ENCODE results near the gene RPN2. TPM values are rescaled to one million over a fixed set of nuclear protein-coding genes. Genes with fewer than 3 reads are reported as not detected.

RPN2 gene
- total and polyA plus RNA-seq, 4 donors, result 88.9 to 286 (median 189) TPM

DNA sequence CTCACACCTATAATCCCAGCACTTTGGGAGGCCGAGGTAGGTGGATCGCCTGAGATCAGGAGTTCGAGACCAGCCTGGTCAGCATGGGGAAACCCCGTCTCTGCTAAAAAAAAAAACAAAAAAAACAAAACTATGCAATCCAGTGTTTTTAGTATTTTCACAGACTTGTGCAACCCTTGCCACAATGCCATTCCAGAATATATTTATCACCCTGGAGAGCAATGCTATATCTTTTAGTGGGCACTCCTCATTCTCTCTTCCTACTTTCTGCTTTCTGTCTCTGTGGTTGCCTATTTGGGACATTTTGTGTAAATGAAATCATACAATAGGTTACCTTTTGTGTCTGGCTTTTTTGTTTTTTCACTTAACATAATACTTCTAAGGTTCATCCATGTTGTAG, 39.3 kb downstream of the RPN2 start:
- H3K36me3 ChIP-seq (ENCODE audit: control insufficient read depth in 4 of 4, insufficient read depth in 4 of 4, low read length in 4 of 4), result peaks cover 7 to 31% (median 17%) of the 10 kb centered on the region in 4 donors
- no peak overlapping the region for H3K4me3 ChIP-seq
- DNase-seq (no peak), ATAC-seq (ENCODE audit: insufficient read depth, low FRiP score) (no peak)
- H3K9me3 ChIP-seq (ENCODE audit: control insufficient read depth in 4 of 4, insufficient read depth in 3 of 4, low read length in 3 of 4), result no peaks in the 10 kb centered on the region
- no peaks in the 10 kb centered on the region for H3K4me1 ChIP-seq (ENCODE audit: control insufficient read depth in 5 of 5, insufficient read depth in 5 of 5, low read length in 5 of 5)
- no peak for TF ChIP-seq CTCF (IDR thresholded peaks at IDR 0.05; ENCODE audit: control extremely low read depth, extremely low read depth)
- H3K27me3 ChIP-seq (ENCODE audit: control insufficient read depth in 3 of 3, insufficient read depth in 3 of 3, low read length in 2 of 3), result no peaks in the 10 kb centered on the region
- 93 to 94% methylated on average over 4 of the region's 4 CpGs for WGBS, 2 donors
- no peak overlapping the region for H3K9ac ChIP-seq (ENCODE audit: insufficient read depth in 1 of 2, low read length in 2 of 2)
- no peak overlapping the region for H3K27ac ChIP-seq (ENCODE audit: low read depth in 1 of 2, low read length in 1 of 2)

- Histone ChIP-seq H3K4me1 (ENCODE audit: control insufficient read depth in 5 of 5, insufficient read depth in 5 of 5, low read length in 5 of 5) (no peaks in the 10 kb centered on the region), H3K27me3 (ENCODE audit: control insufficient read depth in 3 of 3, insufficient read depth in 3 of 3, low read length in 2 of 3) (no peaks in the 10 kb centered on the region), H3K27ac (ENCODE audit: low read depth in 1 of 2, low read length in 1 of 2) (no peak overlapping the region), H3K9me3 (ENCODE audit: control insufficient read depth in 4 of 4, insufficient read depth in 3 of 4, low read length in 3 of 4) (no peaks in the 10 kb centered on the region), H3K9ac (ENCODE audit: insufficient read depth in 1 of 2, low read length in 2 of 2) (no peak overlapping the region), H3K36me3 (ENCODE audit: control insufficient read depth in 4 of 4, insufficient read depth in 4 of 4, low read length in 4 of 4) (peaks cover 7 to 29% (median 18%) of the 10 kb centered on the region in 4 donors), H3K4me3 (no peak overlapping the region)
- TF ChIP-seq CTCF (IDR thresholded peaks at IDR 0.05; ENCODE audit: control extremely low read depth, extremely low read depth), result no peak
- ATAC-seq (ENCODE audit: insufficient read depth, low FRiP score) (no peak), DNase-seq (no peak)
- 75 to 84% methylated on average over 4 of the region's 4 CpGs for WGBS, 2 donors
These were observed 39.8 kb downstream of the RPN2 start for GRCh38 chr20:37218976-37219375.

DNA sequence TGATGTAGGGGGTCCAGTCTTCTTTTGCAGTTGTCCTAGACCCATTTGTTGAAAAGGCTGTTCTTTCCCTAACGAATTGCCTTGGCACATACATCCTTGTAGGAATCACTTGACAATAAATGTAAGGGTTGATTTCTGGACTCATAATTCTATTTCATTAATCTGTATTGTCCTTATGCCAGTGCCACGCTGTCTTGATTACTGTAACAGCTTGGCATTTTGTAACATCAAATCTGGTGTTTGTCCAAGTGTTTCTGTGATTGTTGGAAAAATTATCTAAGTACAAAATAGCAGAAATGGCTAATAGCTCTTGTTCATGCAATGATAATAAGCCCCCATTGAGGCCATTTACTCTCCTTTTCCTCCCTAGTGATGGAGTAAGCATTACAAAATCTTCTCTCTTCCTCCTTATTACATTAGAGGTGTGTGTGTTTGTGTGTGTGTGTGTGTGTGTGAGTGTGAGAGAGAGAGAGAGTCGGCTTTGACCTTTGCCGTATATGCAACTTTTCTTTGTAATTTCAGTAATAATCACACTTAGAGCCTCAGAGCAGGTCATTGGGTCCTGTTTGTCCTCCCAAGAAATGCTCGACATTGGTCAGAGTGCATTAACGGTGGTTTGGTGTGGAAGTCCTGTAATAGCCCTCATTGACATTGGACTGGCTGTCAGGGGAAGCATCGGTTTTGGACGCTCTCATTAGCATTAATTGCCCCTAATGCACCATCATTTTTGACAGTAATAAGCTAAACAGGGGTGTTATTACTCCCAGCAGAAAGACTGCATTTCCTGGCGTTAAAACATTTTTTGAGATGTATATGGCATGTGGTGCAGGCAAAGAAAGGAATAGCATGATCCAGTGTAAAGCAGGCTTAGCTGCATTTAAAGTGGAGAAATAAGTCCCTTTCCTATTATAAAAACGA, 40.9 kb downstream of the RPN2 start:
- Histone ChIP-seq H3K9ac (ENCODE audit: insufficient read depth in 1 of 2, low read length in 2 of 2) (no peak overlapping the region), H3K27me3 (ENCODE audit: control insufficient read depth in 3 of 3, insufficient read depth in 3 of 3, low read length in 2 of 3) (no peaks in the 10 kb centered on the region), H3K27ac (ENCODE audit: low read depth in 1 of 2, low read length in 1 of 2) (peak overlapping the region in 1 of 2 donors; percentile 47), H3K4me3 (no peak overlapping the region), H3K36me3 (ENCODE audit: control insufficient read depth in 4 of 4, insufficient read depth in 4 of 4, low read length in 4 of 4) (peaks cover 14 to 30% (median 22%) of the 10 kb centered on the region in 4 donors), H3K9me3 (ENCODE audit: control insufficient read depth in 4 of 4, insufficient read depth in 3 of 4, low read length in 3 of 4) (no peaks in the 10 kb centered on the region), H3K4me1 (ENCODE audit: control insufficient read depth in 5 of 5, insufficient read depth in 5 of 5, low read length in 5 of 5) (no peaks in the 10 kb centered on the region)
- DNase-seq (no peak), ATAC-seq (ENCODE audit: insufficient read depth, low FRiP score) (no peak)
- no peak for TF ChIP-seq CTCF (IDR thresholded peaks at IDR 0.05; ENCODE audit: control extremely low read depth, extremely low read depth)
- 76 to 88% methylated on average over 10 of the region's 10 CpGs for WGBS, 2 donors
